K562 (cell line): ENCODE measurements around the gene GLIS1.

ENCODE experiments used
- CBX5 ChIP-seq: IDR thresholded peaks from 2 replicates; pipeline ENCODE4 v1.6.1; 2014; ENCODE audit warnings: low read depth, borderline replicate concordance
- SMAD1 ChIP-seq: fragments of 150-350 bp; IDR thresholded peaks from 2 replicates; pipeline ENCODE4 v1.6.1; 2014; ENCODE audit warnings: low read length, low read depth; ENCODE audit not compliant: partially characterized antibody

DNA sequence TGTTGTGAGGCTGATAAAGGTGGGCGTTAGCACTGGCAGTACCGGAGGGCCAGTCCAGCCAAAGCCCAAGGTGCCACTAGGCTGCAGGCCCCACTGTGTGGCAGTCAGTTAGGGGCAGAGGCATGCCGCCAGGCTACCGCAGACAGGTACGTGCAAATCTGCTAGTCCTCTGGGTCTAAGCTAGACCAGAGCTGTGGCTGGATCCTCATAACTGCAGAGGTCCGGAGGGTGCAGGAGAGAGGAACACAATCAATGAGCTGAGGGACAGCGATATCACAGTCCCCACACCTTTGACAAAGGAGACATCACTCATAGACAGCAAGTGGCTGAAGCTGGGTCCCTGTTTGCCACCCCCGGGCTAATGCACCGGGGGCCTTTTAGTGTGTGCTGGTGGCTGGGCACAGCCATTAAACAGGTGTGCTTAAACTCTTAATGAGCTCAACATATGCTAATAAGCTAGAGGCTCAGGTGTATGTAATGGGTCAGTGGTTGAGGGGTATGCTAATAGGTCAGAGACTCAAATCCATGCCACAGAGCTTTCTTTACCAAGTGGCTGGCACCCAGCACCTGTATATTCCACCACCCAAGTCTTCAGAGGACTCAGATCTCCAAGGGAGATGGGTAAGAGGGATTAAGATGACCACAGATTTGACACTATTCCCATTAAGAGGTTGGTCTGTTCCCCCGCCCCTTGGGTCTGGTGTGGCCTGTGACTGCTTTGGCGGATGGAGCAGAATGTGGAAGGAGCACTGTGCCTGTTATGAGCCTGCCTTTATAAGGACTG lies 82.0 kb downstream of the GLIS1 start:
- TF ChIP-seq CBX5 (no peak), SMAD1 (no peak)
